NCI-H510A (cell line): ENCODE data around the gene MMRN2.
A peak's percentile ranks its signal among the peaks of the same experiment; 100 is the strongest.
"Not testable (repeated sequence)": the region's sequence is repeated elsewhere in the genome, so short reads cannot be mapped to it uniquely, and the experiment has no call there.

Source experiments
- DNase-seq: peaks from one replicate; lab custom pipeline; 2025; lab: John Stamatoyannopoulos, UW

The MMRN2 gene

DNA sequence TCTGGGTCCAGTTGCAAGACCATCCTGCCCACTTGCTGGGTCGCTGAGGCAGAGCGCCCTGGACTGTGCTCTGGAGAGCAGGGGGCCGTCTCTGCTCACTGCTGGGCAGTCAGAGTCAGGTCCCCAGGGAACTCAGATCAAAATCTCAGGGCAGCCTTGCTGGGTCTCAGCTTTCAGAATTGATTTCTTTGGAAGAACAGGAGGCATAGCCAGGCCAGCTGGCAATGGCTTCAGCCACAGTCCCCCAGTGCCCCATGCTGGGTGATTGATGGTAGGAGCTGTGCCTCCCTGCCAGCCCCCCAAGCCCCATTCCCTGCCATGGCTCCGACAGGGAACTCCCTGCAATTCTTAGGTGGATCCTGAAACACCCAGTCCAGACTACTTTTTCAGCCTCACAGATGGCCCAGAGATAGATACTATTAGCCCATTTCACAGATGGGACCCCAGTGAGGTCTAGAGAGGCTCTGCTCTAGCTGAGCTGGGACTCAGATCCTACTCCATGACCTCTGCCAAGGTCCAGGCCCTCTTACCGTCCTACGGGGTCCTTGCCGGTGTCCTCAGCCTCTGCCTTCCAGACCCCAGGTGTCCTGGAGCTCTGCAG lies 467 bp downstream of the MMRN2 start:
- no peak for DNase-seq

GRCh38 chr10:86956195-86956847 lies 1.1 kb downstream of the MMRN2 start:
- no peak for DNase-seq

DNA sequence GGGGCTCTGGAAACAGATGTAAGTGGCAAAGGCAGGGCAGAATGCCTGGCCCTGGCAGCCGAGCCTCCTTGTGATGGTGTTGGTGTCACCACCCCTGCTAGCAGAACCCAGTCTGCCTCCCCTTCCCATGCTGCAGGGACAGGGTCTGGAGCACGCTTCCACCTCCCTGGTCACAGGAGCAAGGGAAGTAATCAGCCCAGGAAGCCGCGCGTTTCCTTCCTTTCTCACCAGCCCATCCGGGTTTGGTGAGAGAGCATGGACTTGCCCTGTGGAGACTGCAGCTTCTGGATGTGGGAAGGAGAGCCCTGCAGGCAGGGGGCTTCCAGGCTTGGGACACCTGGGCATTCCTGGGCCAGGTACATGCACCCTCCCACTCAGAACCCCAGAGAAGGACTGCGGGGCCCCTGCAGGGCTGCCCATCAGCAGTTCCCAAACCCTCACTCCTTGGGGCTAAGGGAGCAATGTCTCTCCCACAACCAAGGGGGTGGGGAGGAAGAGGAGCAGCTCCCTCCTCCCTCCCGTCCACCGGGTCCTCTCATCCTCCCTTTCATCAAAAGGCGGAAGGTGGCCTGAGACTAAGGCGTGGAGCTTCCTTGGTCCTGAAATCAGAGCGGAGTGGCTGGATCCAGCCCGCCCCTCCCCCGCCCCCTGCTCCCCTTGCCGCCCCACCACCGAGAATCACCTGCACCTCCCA lies 1.8 kb downstream of the MMRN2 start:
- no peak for DNase-seq

GRCh38 chr10:86954681-86955500 lies 2.5 kb downstream of the MMRN2 start:
- no peak for DNase-seq

GRCh38 chr10:86953747-86954680 lies 3.4 kb downstream of the MMRN2 start:
- DNase-seq, result no peak

- DNase-seq, result not testable (repeated sequence)
These were observed 4.7 kb downstream of the MMRN2 start for GRCh38 chr10:86952697-86953096.

- no peak for DNase-seq
These were observed 5.3 kb downstream of the MMRN2 start for GRCh38 chr10:86952106-86952505.

DNA sequence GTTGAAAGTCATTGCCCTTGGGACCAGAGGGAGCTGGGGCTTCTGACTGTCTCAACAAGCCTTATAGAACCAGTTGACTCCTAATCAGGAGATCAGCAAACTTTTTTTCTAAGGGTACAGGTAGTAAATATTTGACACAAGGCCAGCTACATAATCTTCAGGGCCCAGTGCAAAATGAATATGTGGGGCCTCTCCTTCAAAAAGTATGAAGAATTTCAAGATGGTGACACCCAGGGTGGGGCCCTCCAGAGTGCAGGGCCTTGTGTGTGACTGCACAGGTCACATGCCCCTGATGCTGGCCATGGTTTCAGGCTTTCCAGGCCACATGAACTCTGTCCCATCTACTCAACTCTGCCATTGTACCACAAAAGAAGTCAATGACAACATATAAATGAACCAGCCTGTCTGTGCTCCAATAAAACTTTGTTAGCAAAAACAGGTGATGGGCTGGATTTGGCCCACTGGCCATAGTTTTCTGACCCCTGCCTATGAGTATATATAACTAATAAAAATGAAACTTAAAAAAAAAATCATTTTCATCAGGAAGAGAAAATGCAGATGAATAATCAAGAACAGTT lies 6.1 kb downstream of the MMRN2 start:
- DNase-seq, result no peak

DNA sequence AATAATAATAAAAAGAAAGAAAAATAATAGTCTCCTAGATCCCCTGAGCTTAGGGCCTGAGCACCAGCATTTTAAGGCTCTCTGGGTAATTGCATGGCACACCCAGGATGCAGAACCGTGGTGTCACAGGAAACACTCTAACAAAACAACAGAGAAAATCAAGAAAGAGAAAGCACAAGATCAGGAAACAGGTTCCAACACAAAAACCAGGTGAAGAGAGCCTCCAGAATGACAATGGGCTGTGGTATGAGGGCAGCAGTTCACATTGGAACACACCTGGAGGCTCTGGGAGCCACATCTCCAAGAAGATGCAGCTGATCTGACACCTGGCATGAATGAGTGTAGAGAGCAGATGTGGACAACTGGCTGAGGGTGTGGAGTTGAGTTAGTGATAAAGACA lies 7.1 kb downstream of the MMRN2 start:
- no peak for DNase-seq

DNA sequence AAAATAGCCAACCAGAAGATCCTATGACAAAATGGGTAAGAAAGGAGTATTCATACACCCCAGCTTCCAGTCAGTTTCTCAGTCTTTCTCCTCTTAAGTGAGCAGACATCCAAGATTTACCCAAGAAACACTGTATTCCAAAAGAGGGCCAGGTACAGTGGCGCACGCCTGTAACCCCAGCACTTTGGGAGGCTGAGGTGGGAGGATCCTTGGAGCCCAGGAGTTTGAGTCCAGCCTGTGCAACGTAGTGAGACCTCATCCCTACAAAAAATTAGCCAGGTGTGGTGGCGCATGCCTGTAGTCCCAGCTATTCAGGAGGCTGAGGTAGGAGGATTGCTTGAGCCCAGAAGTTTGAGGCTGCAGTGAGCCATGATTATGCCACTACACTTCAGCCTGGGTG lies 9.6 kb downstream of the MMRN2 start:
- DNase-seq, result not testable (repeated sequence)

GRCh38 chr10:86946213-86947155 lies 10.9 kb downstream of the MMRN2 start:
- DNase-seq, result peak; percentile 52

DNA sequence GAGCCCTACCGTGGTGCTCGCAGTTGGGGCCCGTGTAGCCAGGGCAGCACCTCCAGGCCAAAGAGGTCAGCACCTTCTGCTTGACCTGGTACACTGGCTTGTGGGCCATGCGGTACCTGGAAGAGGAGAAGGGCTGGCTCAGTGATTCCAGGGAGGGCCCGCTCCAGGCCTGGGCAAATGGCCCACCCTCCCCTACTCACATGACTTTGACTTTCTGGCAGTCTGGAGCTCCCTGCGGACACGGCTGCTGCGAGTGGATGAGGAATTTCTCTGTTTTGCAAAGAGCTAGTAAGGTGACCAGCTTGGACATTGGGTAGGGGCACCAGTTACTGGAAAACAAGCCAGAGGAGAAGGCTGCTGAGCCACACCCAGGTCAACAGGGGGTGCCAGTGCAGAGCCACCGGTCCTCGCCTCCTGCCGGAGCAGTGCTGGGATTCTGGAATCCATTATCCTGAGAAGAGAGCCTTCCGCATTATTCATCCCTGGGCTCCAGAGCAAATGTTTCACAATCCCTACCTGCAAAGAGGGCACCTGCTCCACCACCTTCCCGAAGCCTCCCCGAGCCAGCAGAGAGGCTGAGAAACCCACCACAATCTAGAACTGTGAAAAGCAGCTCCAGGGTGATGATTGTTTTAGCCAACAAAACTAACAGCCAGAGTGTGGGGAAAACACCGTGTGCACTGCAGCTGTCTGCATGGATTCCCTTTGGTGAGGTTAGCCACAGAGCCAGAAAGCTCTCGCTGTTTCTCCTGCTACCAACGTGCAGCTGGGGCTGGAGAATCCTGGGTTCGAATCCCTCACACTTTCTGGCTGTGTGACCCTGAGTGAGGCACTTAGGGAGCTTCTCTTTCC lies 11.8 kb downstream of the MMRN2 start:
- no peak for DNase-seq

DNA sequence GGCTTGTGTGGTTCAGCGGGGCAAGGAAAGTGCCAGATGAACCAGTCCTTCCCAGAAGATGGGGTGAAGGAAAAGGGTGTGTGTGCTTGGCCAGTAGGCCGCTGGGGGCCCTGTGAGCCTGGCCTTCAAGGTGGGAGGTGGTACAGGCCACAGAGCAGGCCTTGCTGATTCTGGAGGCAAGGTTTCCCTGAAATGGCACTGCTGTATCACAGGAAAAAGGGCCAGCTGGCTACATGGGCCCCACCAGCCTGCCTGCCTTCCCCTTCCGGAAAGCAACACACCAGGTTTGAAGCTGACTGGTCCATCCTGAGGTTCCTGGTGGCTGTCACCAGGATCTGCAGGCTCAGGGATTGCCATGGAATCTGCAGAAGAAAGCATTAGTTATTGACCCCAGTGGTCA lies 12.5 kb downstream of the MMRN2 start:
- no peak for DNase-seq

- DNase-seq, result no peak
These were observed 12.9 kb downstream of the MMRN2 start for GRCh38 chr10:86944471-86944870.

DNA sequence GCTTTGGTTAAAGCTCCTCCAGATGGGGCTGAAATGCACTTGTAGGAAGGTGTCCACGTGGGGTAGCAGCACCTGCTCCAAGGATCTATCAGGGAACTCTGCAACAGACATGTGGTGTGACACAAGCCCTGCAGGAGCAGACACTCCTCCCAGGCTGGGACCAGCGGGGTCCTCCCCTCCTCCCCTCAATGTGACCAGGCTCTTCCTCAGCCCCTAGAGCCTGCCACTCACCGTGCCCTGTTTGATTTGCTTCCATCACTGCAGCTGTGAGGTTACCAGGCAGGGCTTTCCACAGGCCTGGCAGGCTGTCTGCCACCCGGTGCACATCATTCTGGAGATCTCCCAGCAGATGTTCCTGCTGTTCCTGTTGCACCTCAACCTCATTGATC lies 13.4 kb downstream of the MMRN2 start:
- no peak for DNase-seq

DNA sequence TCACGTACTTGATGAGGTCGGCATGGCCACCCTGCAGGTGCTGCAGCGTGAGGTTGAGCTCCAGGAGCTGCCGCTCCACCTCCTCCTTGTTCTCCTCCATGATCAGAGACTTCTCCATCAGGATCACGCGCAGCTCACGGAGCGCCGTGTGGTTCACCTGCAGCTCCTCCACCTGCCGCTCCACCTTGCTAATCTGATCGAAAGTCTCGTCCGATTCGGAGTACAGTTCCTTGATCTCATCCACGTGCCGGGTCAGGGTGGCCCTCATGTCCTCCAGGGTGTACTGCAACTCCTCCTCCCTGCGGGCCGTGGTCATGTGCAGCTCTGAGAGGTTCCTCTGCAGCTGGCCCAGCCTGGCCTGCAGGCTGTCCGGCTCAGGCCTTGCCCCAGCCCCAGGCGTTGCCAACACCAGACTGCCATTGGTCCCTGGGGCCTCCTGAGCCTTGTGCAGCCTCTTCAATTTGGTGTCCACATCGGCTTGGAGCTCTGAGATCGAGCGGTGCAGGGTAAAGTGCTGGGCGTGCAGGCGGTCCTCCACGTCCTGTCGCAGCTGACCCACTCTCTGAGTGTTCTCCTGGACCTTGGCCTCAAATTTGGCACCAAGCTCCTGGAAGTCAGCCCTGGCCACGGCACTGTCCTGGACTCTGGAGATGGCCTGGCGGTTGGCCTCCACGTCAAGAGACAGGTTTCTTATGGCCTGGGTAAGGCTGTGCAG lies 13.9 kb downstream of the MMRN2 start:
- no peak for DNase-seq

- no peak for DNase-seq
These were observed 14.7 kb downstream of the MMRN2 start for GRCh38 chr10:86942441-86943315.
